OCI-LY7 (cell line): ENCODE data around the gene NUP58. TPM values are rescaled to one million over a fixed set of nuclear protein-coding genes. Genes with fewer than 3 reads are reported as not detected.

Source experiments
- BruUV-seq: library from RNA; stranded (reverse); fragments of 400-500 nt; replicated peaks from 2 replicates; lab custom pipeline; 2021; lab: Mats Ljungman, UMichigan
- CTCF ChIA-PET: fragments of 300-600 bp; sonication (Branson Sonifier 250); formaldehyde crosslinking; loops from one replicate; lab custom pipeline; 2022; ENCODE audit warnings: antibody characterized with exemption; ENCODE audit not compliant: unreplicated experiment; lab: Charles Lee
- POLR2A ChIA-PET: fragments of 300-600 bp; sonication (Branson Sonifier 250); formaldehyde crosslinking; loops from one replicate; lab custom pipeline; 2022; ENCODE audit warnings: antibody characterized with exemption; lab: Charles Lee
- DNase-seq: peaks from one replicate; pipeline ENCODE4 v3.0.0-alpha.2; 2015; ENCODE audit warnings: low spot score
- H2AFZ ChIP-seq: fragments of 200-600 bp; sonication (generic), shearing (Covaris generic); 2 replicates; pipeline ENCODE4 v1.6.1; 2014; ENCODE audit warnings: mild to moderate bottlenecking, antibody characterized with exemption, low read length, moderate library complexity
- H3K27ac ChIP-seq: fragments of 200-600 bp; sonication (generic); 2 replicates; pipeline ENCODE4 v1.5.1; 2014; ENCODE audit warnings: mixed run types, low read depth, mild to moderate bottlenecking, moderate library complexity, low read length, inconsistent platforms; ENCODE audit not compliant: poor library complexity, severe bottlenecking
- H3K36me3 ChIP-seq: fragments of 200-600 bp; sonication (generic); 2 replicates; pipeline ENCODE4 v1.6.1; 2014; ENCODE audit warnings: mild to moderate bottlenecking, antibody characterized with exemption, low read length, moderate library complexity, mixed read lengths; ENCODE audit not compliant: insufficient read depth
- H3K4me1 ChIP-seq: fragments of 200-600 bp; sonication (generic); 2 replicates; pipeline ENCODE4 v1.5.1; 2014; ENCODE audit warnings: mild to moderate bottlenecking, low read length; ENCODE audit not compliant: insufficient read depth, poor library complexity, severe bottlenecking
- H3K4me2 ChIP-seq: fragments of 200-600 bp; sonication (generic); 2 replicates; pipeline ENCODE4 v1.6.1; 2014; ENCODE audit warnings: mild to moderate bottlenecking, low read length
- H3K4me3 ChIP-seq: fragments of 200-600 bp; sonication (generic); 2 replicates; pipeline ENCODE4 v1.5.1; 2014; ENCODE audit warnings: mild to moderate bottlenecking, low read depth, low read length; ENCODE audit not compliant: poor library complexity, severe bottlenecking
- H3K79me2 ChIP-seq: fragments of 200-600 bp; sonication (generic); 2 replicates; pipeline ENCODE4 v1.6.1; 2016; ENCODE audit warnings: low read depth, mild to moderate bottlenecking, low read length, moderate library complexity, mixed read lengths; ENCODE audit not compliant: insufficient read depth
- H3K9me2 ChIP-seq: fragments of 200-600 bp; sonication (generic); 2 replicates; pipeline ENCODE4 v1.6.1; 2016; ENCODE audit warnings: mild to moderate bottlenecking, low read length, mixed read lengths; ENCODE audit not compliant: insufficient read depth
- H3K9me3 ChIP-seq: fragments of 200-600 bp; sonication (generic); 2 replicates; pipeline ENCODE4 v1.6.1; 2014; ENCODE audit warnings: mild to moderate bottlenecking, mixed run types, low read length, mixed read lengths
- H4K20me1 ChIP-seq: fragments of 200-600 bp; sonication (generic); 2 replicates; pipeline ENCODE4 v1.6.1; 2014; ENCODE audit warnings: mild to moderate bottlenecking, antibody characterized with exemption, low read length, moderate library complexity, mixed read lengths; ENCODE audit not compliant: insufficient read depth
- CTCF ChIP-seq: fragments of 200-600 bp; sonication (generic); conservative IDR thresholded peaks from 2 replicates; pipeline ENCODE4 v1.5.1; 2014; ENCODE audit warnings: mild to moderate bottlenecking, antibody characterized with exemption, low read length, moderate library complexity, mixed read lengths
- EZH2phosphoT487 ChIP-seq: fragments of 200-600 bp; sonication (generic); IDR thresholded peaks from 2 replicates; pipeline ENCODE4 v1.6.1; 2018; ENCODE audit warnings: low read depth, borderline replicate concordance, mild to moderate bottlenecking, mixed run types, antibody characterized with exemption, low read length, moderate library complexity, mixed read lengths
- intact Hi-C: fragments of 100-400 bp; cut with micrococcal nuclease; formaldehyde crosslinking; loops from one replicate; pipeline ENCODE4 v1.10.0; 2022; ENCODE audit not compliant: unreplicated experiment
- total RNA-seq, 2 experiments: library from RNA; depleted of rRNA in 1 of 2; stranded (reverse); fragments of >200 nt in 1 of 2; shearing (Covaris generic) in 1 of 2; gene quantifications; 2 replicates each; pipeline ENCODE4 v1.2.3, GENCODE V29; 2014 to 2022

Gene NUP58
- total RNA-seq, 2 experiments from 2014 or later, result 82.7 to 127 TPM

DNA sequence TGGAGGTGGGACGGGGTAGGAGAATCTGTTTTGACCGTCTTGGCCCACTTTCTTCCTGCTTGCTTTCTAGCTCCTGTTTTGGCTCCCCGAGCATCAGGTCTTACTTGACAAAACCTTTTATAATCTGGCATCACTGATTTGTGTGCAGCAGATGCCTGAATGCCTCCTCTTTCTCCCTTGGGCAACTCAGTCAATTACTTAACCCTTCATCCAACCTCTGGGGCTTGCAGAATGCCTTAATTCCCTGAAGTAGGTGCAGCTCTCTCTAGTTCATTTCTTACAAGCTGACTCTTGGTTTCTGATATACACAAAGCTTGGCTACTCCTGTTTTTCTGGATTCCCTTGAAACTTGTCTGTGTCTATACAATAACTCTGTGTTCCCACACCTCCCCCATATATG is 5.7 kb upstream of the NUP58 start:
- Histone ChIP-seq H2AFZ (no peak overlapping the region), H3K36me3 (no peaks in the 10 kb centered on the region), H3K9me2 (no peaks in the 10 kb centered on the region), H3K27ac (no peak overlapping the region), H4K20me1 (no peaks in the 10 kb centered on the region), H3K4me2 (no peak overlapping the region), H3K4me3 (no peak overlapping the region), H3K9me3 (no peaks in the 10 kb centered on the region), H3K4me1 (peaks cover 17% of the 10 kb centered on the region), H3K79me2 (no peaks in the 10 kb centered on the region)
- POLR2A ChIA-PET, result interaction anchor here (0.8 kb wide), 1 partner anchor 17 kb away, joined by 3 read pairs; no protein-coding TSS in a partner anchor
- DNase-seq, result no peak
- TF ChIP-seq EZH2phosphoT487, result no peak
- TF ChIP-seq CTCF, result no peak
- intact Hi-C loops, result no loop called here
- CTCF ChIA-PET, result no interaction called here
- BruUV-seq, result no TSS peak

DNA sequence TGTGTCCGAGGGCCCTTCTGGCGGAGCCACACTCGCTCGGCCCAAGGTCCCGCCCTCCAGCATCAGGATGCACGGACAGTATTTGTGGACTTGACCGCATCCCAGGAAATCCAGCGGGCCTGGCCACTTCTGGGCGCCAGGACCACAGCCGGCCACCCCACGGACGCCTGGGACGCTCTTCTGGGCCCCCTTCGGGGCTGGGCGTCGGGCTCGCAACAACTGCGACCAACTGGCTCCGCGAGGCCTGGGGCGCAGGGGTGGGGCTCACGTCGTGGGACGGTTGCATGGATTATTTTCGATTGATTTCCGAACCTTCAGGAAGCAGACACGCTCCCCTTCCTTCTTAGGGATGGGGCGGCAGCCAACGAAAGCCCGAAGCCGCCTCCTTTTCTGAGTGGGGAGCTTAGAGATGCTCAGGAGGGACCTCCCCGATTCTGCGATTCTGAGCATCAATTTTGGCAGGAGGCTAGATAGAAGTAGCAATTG is 521 bp upstream of the NUP58 start:
- H3K36me3 ChIP-seq, result peaks cover 35% of the 10 kb centered on the region
- H3K4me3 ChIP-seq, result peak overlapping the region; percentile 95
- peaks cover 45% of the 10 kb centered on the region for H3K79me2 ChIP-seq
- ChIA-PET CTCF (no interaction called here), POLR2A (interaction anchor here (0.9 to 2.0 kb wide), 2 partner anchors 9 to 42 kb away, joined by 3 to 6 read pairs; no protein-coding TSS in a partner anchor)
- H3K27ac ChIP-seq, result peak overlapping the region; percentile 76
- H4K20me1 ChIP-seq, result peaks cover 15% of the 10 kb centered on the region
- H3K9me2 ChIP-seq, result no peaks in the 10 kb centered on the region
- TF ChIP-seq EZH2phosphoT487 (no peak), CTCF (no peak)
- H3K9me3 ChIP-seq, result 0 out of 2 replicates have a peak, but pooled peaks cover 7% of the 10 kb centered on the region
- BruUV-seq, result no TSS peak
- peak overlapping the region; percentile 78 for H3K4me2 ChIP-seq
- intact Hi-C loops, result loop anchor here (1.0 kb wide), 1 partner anchor 14 kb away; the partner anchor contains the start of gene MTMR6
- no peak for DNase-seq
- H2AFZ ChIP-seq, result peak overlapping the region; percentile 92
- H3K4me1 ChIP-seq, result peaks cover 27% of the 10 kb centered on the region

DNA sequence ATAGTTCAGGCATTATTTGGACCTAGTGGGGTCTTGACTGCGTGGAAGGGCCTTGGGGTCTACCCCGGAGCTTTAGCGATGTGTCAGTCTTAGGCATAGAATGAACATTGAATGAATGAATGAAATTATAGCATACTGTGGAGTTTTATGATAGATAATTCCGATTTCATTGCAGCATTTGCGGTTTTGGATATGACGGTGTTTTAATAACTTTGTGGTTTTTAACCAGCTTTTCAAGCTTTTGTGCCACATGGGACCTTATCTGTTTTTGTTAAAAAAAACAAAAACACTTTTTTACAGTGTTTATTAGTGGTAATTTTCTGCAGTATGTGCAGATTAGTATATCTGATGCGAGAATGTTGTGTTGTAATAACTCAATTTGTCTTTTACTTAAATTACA is 696 bp downstream of the NUP58 start:
- POLR2A ChIA-PET, result interaction anchor here (0.6 to 2.3 kb wide), 5 partner anchors 10 to 371 kb away, joined by 3 to 8 read pairs (median 4); partner anchors contain the start of gene MTMR6
- intact Hi-C loops, result no loop called here
- Histone ChIP-seq H3K27ac (peak overlapping the region; percentile 76), H4K20me1 (peaks cover 19% of the 10 kb centered on the region), H3K36me3 (peaks cover 47% of the 10 kb centered on the region), H2AFZ (0 out of 2 replicates have a peak overlapping the region, but pooled peaks have one; percentile 92), H3K79me2 (peaks cover 57% of the 10 kb centered on the region), H3K9me2 (no peaks in the 10 kb centered on the region), H3K9me3 (0 out of 2 replicates have a peak, but pooled peaks cover 7% of the 10 kb centered on the region), H3K4me2 (peak overlapping the region; percentile 87), H3K4me3 (peak overlapping the region; percentile 95), H3K4me1 (peaks cover 27% of the 10 kb centered on the region)
- CTCF ChIA-PET, result no interaction called here
- BruUV-seq, result TSS peak; percentile 75
- TF ChIP-seq CTCF, result no peak
- TF ChIP-seq EZH2phosphoT487, result no peak
- no peak for DNase-seq
